Heart left ventricle (tissue), 16 donors: ENCODE data around the gene UBASH3A. TPM values are rescaled to one million over a fixed set of nuclear protein-coding genes. Genes with fewer than 3 reads are reported as not detected.

Experiments
- ATAC-seq, 4 donors: fragments of 200-7000 bp; cut with Tn5 transposase; one replicate each; pipeline ENCODE4 v1.9.1; 2020 to 2022; ENCODE audit warnings: moderate library complexity in 4 of 4, mild to moderate bottlenecking in 3 of 4, moderate number of reproducible peaks in 1 of 4
- DNase-seq, 5 donors: peaks; one replicate each; pipeline ENCODE4 v3.0.0-alpha.2; 2020
- H3K27ac ChIP-seq, 12 donors: fragments of 200-600 bp; sonication (generic) in 4 of 12; one replicate each; pipeline versions ENCODE4 v1.5.0 to v1.8.0; 2016 to 2022; ENCODE audit warnings: mild to moderate bottlenecking in 2 of 12
- H3K27me3 ChIP-seq, 9 donors: fragments of 200-600 bp; sonication (generic) in 2 of 9; one replicate each; pipeline versions ENCODE4 v1.5.1 to v1.8.0; 2016 to 2022; ENCODE audit warnings: mild to moderate bottlenecking in 3 of 9
- H3K36me3 ChIP-seq, 9 donors: fragments of 200-600 bp; sonication (generic) in 2 of 9; one replicate each; pipeline versions ENCODE4 v1.5.0 to v1.8.0; 2018 to 2022; ENCODE audit warnings: mild to moderate bottlenecking in 2 of 9
- H3K4me1 ChIP-seq, 12 donors: fragments of 200-600 bp; sonication (generic) in 4 of 12; one replicate each; pipeline versions ENCODE4 v1.5.0 to v1.8.0; 2016 to 2022; ENCODE audit warnings: mild to moderate bottlenecking in 3 of 12
- H3K4me3 ChIP-seq, 12 donors: fragments of 200-600 bp; sonication (generic) in 4 of 12; one replicate each; pipeline versions ENCODE4 v1.5.0 to v1.8.0; 2017 to 2022; ENCODE audit warnings: mild to moderate bottlenecking in 9 of 12, moderate library complexity in 4 of 12
- H3K9me3 ChIP-seq, 12 donors: fragments of 200-600 bp; sonication (generic) in 4 of 12; one replicate each; pipeline versions ENCODE4 v1.5.0 to v1.8.0; 2016 to 2022; ENCODE audit warnings: mild to moderate bottlenecking in 1 of 12
- CTCF ChIP-seq, 12 donors: fragments of 200-600 bp; sonication (generic) in 4 of 12; IDR thresholded peaks; one replicate each; pipeline versions ENCODE4 v1.5.0 to v1.8.0; 2018 to 2022; ENCODE audit warnings: antibody characterized with exemption in 12 of 12, mild to moderate bottlenecking in 5 of 12
- POLR2A ChIP-seq, 2 donors: fragments of 450-650 bp; IDR thresholded peaks; one replicate each; pipeline ENCODE4 v1.6.1; 2017; ENCODE audit warnings: antibody characterized with exemption in 2 of 2, mild to moderate bottlenecking in 2 of 2, moderate library complexity in 2 of 2
- whole genome bisulfite sequencing, 4 donors: extraction: QIAGEN DNeasy Blood & Tissue Kit in 2 of 4; methylation state at CpG; one replicate each; pipeline versions ENCODE4 v1.1.5 to v1.1.7; 2013 to 2018; 5-methylcytosine and 5-hydroxymethylcytosine counted together
- intact Hi-C, 10 donors: fragments of 100-400 bp; cut with DNase I; formaldehyde crosslinking; loops; one replicate each; pipeline versions ENCODE4 v1.11.1 to v1.14.2; 2022
- polyA plus RNA-seq, 2 donors: library from polyadenylated mRNA; stranded (reverse); fragments of 200-250 nt; gene quantifications; one replicate each; pipeline ENCODE4 v1.2.3, GENCODE V29; 2013
- total RNA-seq, 9 donors: library from RNA; depleted of rRNA in 2 of 9; stranded (reverse); fragments of >200 nt in 2 of 9; fragmentation: NEBNext Ultra II Directional in 3 of 9; extraction: Animal tissue kit (Norgen Biotek cat#: 25700) in 3 of 9; gene quantifications; one replicate each; pipeline versions ENCODE4 v1.1.0 to v1.2.4, GENCODE V29; 2016 to 2023
- donor health status: ischemic (EF 13 %, LVEDD 7.1; RV severe dilation, severe dysfunction).
- donor health status: healthy with polysubstance abuse.
- donor health status: DM: no; HTN: yes; CAD: no.
- donor health status: DM: no; HTN: no; CAD: no.
- donor health status: ischemic (EF 25% LVEDD 6.9; RV normal size, moderate dysfunction).
- donor health status: ischemic (EF 25% LVEDD 5.7; RV mildly dilated, moderate dysfunction).
- donor health status: healthy.
- donor health status: DM: yes; HTN: yes; CAD: no.
- donor health status: ischemic (EF 35%, LVEDD 5.7; RV mildly dilated, moderate dysfunction).
- donor health status: nonischemic (EF 11% LVEDD 7.7; RV severe dilation, severe dysfunction).
- donor health status: DM: yes; HTN: yes; CAD: no.
- donor health status: PGD.
- donor health status: ischemic (EF 29% LVEDD 5.4; RV normal size, mild dysfunction).
- donor health status: nonischemic (EF 23%, LVEDD 6.1; RV moderate dilation, normal function).

UBASH3A gene
- total and polyA plus RNA-seq, 11 donors = 0.04 to 2.4 (median 0.47) TPM; not detected in 7

GRCh38 chr21:42362198-42362597, 41.5 kb upstream of the UBASH3A start:
- TF ChIP-seq CTCF (IDR thresholded peaks at IDR 0.05) = no peak
- no peak for TF ChIP-seq POLR2A (IDR thresholded peaks at IDR 0.05)
- WGBS, 4 donors = 63 to 72% (median 69%) methylated on average over 12 of the region's 12 CpGs

GRCh38 chr21:42362700-42363099, 41.0 kb upstream of the UBASH3A start:
- Histone ChIP-seq H3K9me3 (peaks cover 0 to 6% (median 0%) of the 10 kb centered on the region in 12 donors), H3K4me1 (no peaks in the 10 kb centered on the region), H3K27ac (no peak overlapping the region), H3K36me3 (no peaks in the 10 kb centered on the region), H3K27me3 (peaks cover 0 to 38% (median 5%) of the 10 kb centered on the region in 9 donors), H3K4me3 (no peak overlapping the region)
- ATAC-seq (no peak), DNase-seq (no peak)
- intact Hi-C loops = no loop called here
- 75 to 82% (median 76%) methylated on average over 9 of the region's 9 CpGs for WGBS, 4 donors
- TF ChIP-seq CTCF (IDR thresholded peaks at IDR 0.05) = no peak

More at GRCh38 chr21:42362198-42362597, 41.5 kb upstream of the UBASH3A start:
- H3K36me3 ChIP-seq = no peaks in the 10 kb centered on the region
- DNase-seq (no peak), ATAC-seq (no peak)
- H3K27ac ChIP-seq = no peak overlapping the region
- peaks cover 0 to 38% (median 5%) of the 10 kb centered on the region in 9 donors for H3K27me3 ChIP-seq
- intact Hi-C loops = no loop called here
- H3K9me3 ChIP-seq = peaks cover 0 to 6% (median 0%) of the 10 kb centered on the region in 12 donors
- H3K4me3 ChIP-seq = no peak overlapping the region
- H3K4me1 ChIP-seq = no peaks in the 10 kb centered on the region

GRCh38 chr21:42363312-42363711, 40.4 kb upstream of the UBASH3A start:
- H3K4me3 ChIP-seq = no peak overlapping the region

GRCh38 chr21:42364304-42364865, 39.3 kb upstream of the UBASH3A start:
- no peak overlapping the region for H3K27ac ChIP-seq
- H3K36me3 ChIP-seq = no peaks in the 10 kb centered on the region
- H3K27me3 ChIP-seq = peaks cover 0 to 38% (median 6%) of the 10 kb centered on the region in 9 donors
- no peak overlapping the region for H3K4me3 ChIP-seq
- 67 to 75% (median 70%) methylated on average over 9 to 13 of the region's 13 CpGs for WGBS, 4 donors
- H3K4me1 ChIP-seq = no peaks in the 10 kb centered on the region
- ATAC-seq (no peak), DNase-seq (no peak)
- no peak for TF ChIP-seq CTCF (IDR thresholded peaks at IDR 0.05)
- no peak for TF ChIP-seq POLR2A (IDR thresholded peaks at IDR 0.05)
- intact Hi-C loops = no loop called here
- peaks cover 0 to 6% (median 0%) of the 10 kb centered on the region in 12 donors for H3K9me3 ChIP-seq

More at GRCh38 chr21:42363312-42363711, 40.4 kb upstream of the UBASH3A start:
- DNase-seq (no peak), ATAC-seq (no peak)
- WGBS, 4 donors = 64 to 78% (median 71%) methylated on average over 8 of the region's 8 CpGs
- no peak for TF ChIP-seq CTCF (IDR thresholded peaks at IDR 0.05)
- no peak for TF ChIP-seq POLR2A (IDR thresholded peaks at IDR 0.05)
- peaks cover 0 to 38% (median 6%) of the 10 kb centered on the region in 9 donors for H3K27me3 ChIP-seq
- no peaks in the 10 kb centered on the region for H3K4me1 ChIP-seq
- H3K9me3 ChIP-seq = peaks cover 0 to 6% (median 0%) of the 10 kb centered on the region in 12 donors
- H3K27ac ChIP-seq = no peak overlapping the region
- H3K36me3 ChIP-seq = no peaks in the 10 kb centered on the region
- intact Hi-C loops = no loop called here
